Fibroblast of lung (primary cell): ENCODE results near the gene EIF4E2. TPM values are rescaled to one million over a fixed set of nuclear protein-coding genes. Genes with fewer than 3 reads are reported as not detected.

Experiments used
- DNase-seq, 2 donors: peaks; one replicate each; pipeline versions ENCODE4 v3.0.0 to v3.0.0-alpha.2; 2010; ENCODE audit warnings: low read depth in 2 of 2
- H2AFZ ChIP-seq: 2 replicates; pipeline ENCODE4 v1.5.1; 2012; ENCODE audit warnings: low read length, control low read depth, inconsistent platforms
- H3K27ac ChIP-seq: 2 replicates; pipeline ENCODE4 v1.5.1; 2011; ENCODE audit warnings: low read length, control low read depth; ENCODE audit not compliant: insufficient read depth
- H3K27me3 ChIP-seq: 2 replicates; pipeline ENCODE4 v1.5.1; 2011; ENCODE audit warnings: mild to moderate bottlenecking, low read length; ENCODE audit not compliant: control insufficient read depth, insufficient read depth
- H3K36me3 ChIP-seq: 2 replicates; pipeline ENCODE4 v1.5.1; 2011; ENCODE audit warnings: low read length; ENCODE audit not compliant: control insufficient read depth, insufficient read depth
- H3K4me1 ChIP-seq: 2 replicates; pipeline ENCODE4 v1.5.1; 2011; ENCODE audit warnings: low read length; ENCODE audit not compliant: control insufficient read depth, insufficient read depth; ENCODE audit errors: extremely low read depth
- H3K4me2 ChIP-seq: 2 replicates; pipeline ENCODE4 v1.5.1; 2011; ENCODE audit warnings: low read length, control low read depth; ENCODE audit not compliant: insufficient read depth; ENCODE audit errors: extremely low read depth
- H3K4me3 ChIP-seq, 4 experiments: fragments of 200-600 bp in 1 of 4; sonication (generic) in 1 of 4; replicated peaks in 1 of 4; 2 replicates each; pipeline ENCODE4 v1.5.1; 2011 to 2016; ENCODE audit warnings: low read length in 4 of 4, low read depth in 3 of 4, mild to moderate bottlenecking in 3 of 4, control low read depth in 2 of 4, inconsistent platforms in 1 of 4, mixed read lengths in 1 of 4; ENCODE audit not compliant: insufficient read depth in 1 of 4; ENCODE audit errors: control extremely low read depth in 1 of 4
- H3K79me2 ChIP-seq: 2 replicates; pipeline ENCODE4 v1.5.1; 2012; ENCODE audit warnings: mild to moderate bottlenecking, low read length, inconsistent platforms; ENCODE audit not compliant: control insufficient read depth, insufficient read depth
- H3K9ac ChIP-seq: 2 replicates; pipeline ENCODE4 v1.5.1; 2011; ENCODE audit warnings: mild to moderate bottlenecking, low read length, control low read depth; ENCODE audit not compliant: insufficient read depth
- H3K9me3 ChIP-seq: 2 replicates; pipeline ENCODE4 v1.5.1; 2012; ENCODE audit warnings: low read depth, low read length; ENCODE audit not compliant: control insufficient read depth, insufficient read depth
- H4K20me1 ChIP-seq: 2 replicates; pipeline ENCODE4 v1.5.1; 2011; ENCODE audit warnings: low read length; ENCODE audit not compliant: control insufficient read depth, insufficient read depth; ENCODE audit errors: extremely low read depth
- EZH2 ChIP-seq: IDR thresholded peaks from 2 replicates; pipeline ENCODE4 v1.5.1; 2012; ENCODE audit warnings: low read length, control low read depth, mild to moderate bottlenecking; ENCODE audit errors: missing control alignments
- polyA plus RNA-seq, 2 donors: library from polyadenylated mRNA; depleted of rRNA in 1 of 2; stranded (reverse) in 1 of 2; unstranded in 1 of 2; fragments of >200 nt; gene quantifications; 2 replicates each; pipeline ENCODE4 v1.2.1, GENCODE V29; 2011 to 2012; ENCODE audit warnings: missing spikeins in 1 of 2
- total RNA-seq: library from RNA; depleted of rRNA; stranded (reverse); fragments of >200 nt; gene quantifications from 2 replicates; pipeline ENCODE4 v1.2.1, GENCODE V29; 2014
- TF ChIP-seq, protein P1 (sequence below), 2 donors: IDR thresholded peaks in 1 of 2; conservative IDR thresholded peaks in 1 of 2; 1 replicate in 1 of 2; 2 replicates in 1 of 2; pipeline ENCODE4 v1.5.1; 2011 to 2012; ENCODE audit warnings: low read length in 2 of 2, control low read depth in 1 of 2, inconsistent platforms in 1 of 2, low read depth in 1 of 2, mild to moderate bottlenecking in 1 of 2

EIF4E2 gene
- total and polyA plus RNA-seq, 2 donors (not counting 1 experiment from before 2014, with no cell fraction given) = 77.6 to 101 TPM

DNA sequence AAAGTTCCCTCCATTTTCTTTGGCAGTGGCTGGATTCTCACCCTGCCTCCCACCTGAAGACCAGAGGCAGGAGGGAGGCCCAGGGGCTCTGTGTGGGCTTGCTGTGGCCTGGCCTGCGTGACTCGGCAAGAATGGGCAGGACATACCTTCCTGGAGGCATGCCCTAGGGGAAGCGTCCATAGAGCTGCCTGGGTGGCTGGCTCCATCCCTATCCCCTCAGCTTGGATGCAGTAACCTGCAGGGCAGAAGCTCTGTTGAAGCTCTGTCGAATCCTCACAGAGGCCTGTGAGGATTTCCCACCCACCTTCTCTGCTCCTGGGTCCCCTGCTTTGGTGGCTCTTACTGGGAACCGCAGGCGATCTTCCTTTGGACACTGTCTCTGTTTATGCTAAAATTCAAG, 31.6 kb upstream of the EIF4E2 start:
- Histone ChIP-seq H3K27me3 (peaks cover 11% of the 10 kb centered on the region), H3K27ac (no peak overlapping the region)

DNA sequence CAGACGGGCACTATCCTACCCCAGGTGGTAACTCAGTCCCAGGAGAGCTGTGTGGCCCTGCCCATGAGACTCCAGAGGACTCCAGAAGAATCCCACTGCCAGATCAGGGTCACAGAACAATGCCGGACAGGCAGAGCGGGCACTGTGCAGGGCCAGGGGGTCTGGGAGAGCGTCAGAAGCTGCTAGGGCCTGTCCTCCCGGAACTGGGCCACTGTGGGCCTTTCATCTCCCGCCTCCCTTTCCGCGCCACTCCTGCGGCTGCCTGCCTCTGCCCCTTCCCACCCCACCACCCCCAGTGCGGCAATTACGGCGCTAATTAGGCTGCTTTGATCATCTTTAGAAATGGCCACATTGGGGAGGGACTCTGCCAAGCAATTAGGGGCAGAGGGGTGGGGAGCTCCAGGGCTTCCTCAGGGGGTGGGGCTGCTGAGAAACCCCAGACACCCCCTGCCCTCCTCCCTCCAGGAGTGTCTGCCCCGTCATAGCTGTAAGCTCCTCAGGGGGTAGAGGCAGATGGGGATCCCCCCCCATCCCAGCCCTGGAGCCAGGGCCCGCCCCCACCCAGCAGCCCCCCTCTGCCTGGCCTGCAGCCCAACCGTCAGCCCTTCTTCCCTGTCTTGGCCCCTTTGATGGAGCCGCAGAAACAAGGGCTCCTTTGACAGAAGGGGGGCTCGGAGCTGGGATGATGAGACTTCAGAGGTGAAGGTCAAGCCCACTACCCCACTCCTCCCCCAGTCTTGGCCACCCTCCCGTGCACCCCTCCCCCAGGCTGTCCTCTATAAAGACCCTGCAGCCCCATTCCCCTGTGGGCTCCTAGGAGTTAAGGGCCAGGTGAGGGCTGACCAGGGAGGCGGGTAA, 30.7 kb upstream of the EIF4E2 start, which contains the start of gene PRSS56:
PRSS56 (plus strand) TSS at position 808 of the 858 bp plus-strand sequence. CDS start 211 bp downstream, outside the sequence.
- Histone ChIP-seq H3K27me3 (peaks cover 15% of the 10 kb centered on the region), H2AFZ (no peak within 1 kb of the TSS), H3K79me2 (no peaks in the 10 kb centered on the region), H3K36me3 (no peaks in the 10 kb centered on the region), H3K4me2 (no peak within 1 kb of the TSS), H4K20me1 (no peaks in the 10 kb centered on the region), H3K9ac (no peak within 1 kb of the TSS), H3K27ac (no peak within 1 kb of the TSS), H3K4me1 (no peaks in the 10 kb centered on the region), H3K9me3 (no peaks in the 10 kb centered on the region), H3K4me3 (no peak within 1 kb of the TSS)
- DNase-seq = no peak
- TF ChIP-seq, protein P1, sequence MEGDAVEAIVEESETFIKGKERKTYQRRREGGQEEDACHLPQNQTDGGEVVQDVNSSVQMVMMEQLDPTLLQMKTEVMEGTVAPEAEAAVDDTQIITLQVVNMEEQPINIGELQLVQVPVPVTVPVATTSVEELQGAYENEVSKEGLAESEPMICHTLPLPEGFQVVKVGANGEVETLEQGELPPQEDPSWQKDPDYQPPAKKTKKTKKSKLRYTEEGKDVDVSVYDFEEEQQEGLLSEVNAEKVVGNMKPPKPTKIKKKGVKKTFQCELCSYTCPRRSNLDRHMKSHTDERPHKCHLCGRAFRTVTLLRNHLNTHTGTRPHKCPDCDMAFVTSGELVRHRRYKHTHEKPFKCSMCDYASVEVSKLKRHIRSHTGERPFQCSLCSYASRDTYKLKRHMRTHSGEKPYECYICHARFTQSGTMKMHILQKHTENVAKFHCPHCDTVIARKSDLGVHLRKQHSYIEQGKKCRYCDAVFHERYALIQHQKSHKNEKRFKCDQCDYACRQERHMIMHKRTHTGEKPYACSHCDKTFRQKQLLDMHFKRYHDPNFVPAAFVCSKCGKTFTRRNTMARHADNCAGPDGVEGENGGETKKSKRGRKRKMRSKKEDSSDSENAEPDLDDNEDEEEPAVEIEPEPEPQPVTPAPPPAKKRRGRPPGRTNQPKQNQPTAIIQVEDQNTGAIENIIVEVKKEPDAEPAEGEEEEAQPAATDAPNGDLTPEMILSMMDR (conservative IDR thresholded peaks at IDR 0.05 in 1 of 2, IDR thresholded peaks at IDR 0.05 in 1 of 2; ENCODE audit: low read depth in 1 of 2, low read length in 2 of 2) = no peak
- TF ChIP-seq EZH2 = no peak

More for the DNA sequence above, 31.6 kb upstream of the EIF4E2 start:
- TF ChIP-seq EZH2 = no peak
- TF ChIP-seq, protein P1 (conservative IDR thresholded peaks at IDR 0.05 in 1 of 2, IDR thresholded peaks at IDR 0.05 in 1 of 2; ENCODE audit: low read depth in 1 of 2, low read length in 2 of 2) = no peak
- H3K36me3 ChIP-seq = no peaks in the 10 kb centered on the region
- no peaks in the 10 kb centered on the region for H3K4me1 ChIP-seq
- H3K9ac ChIP-seq = no peak overlapping the region
- no peak overlapping the region for H2AFZ ChIP-seq
- H3K9me3 ChIP-seq = no peaks in the 10 kb centered on the region
- no peaks in the 10 kb centered on the region for H3K79me2 ChIP-seq
- H4K20me1 ChIP-seq = no peaks in the 10 kb centered on the region
- no peak overlapping the region for H3K4me3 ChIP-seq
- DNase-seq = no peak
- H3K4me2 ChIP-seq = no peak overlapping the region

DNA sequence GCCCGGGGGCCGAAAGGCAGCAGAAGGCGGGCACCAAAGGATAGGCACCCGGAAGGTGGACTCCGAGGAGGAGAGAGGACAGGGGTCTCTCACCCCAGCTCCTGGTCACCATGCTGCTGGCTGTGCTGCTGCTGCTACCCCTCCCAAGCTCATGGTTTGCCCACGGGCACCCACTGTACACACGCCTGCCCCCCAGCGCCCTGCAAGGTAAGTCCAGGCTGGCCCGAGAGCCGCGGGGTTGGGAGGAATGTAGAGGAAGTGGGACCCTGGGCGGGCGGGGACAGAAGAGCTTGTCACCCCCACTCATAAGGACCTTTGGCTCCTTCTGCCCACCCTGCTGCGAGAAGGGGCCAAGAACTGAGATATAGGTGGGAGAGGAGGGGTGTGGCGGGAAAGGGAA, 30.0 kb upstream of the EIF4E2 start:
- H3K9ac ChIP-seq = no peak overlapping the region
- peaks cover 15% of the 10 kb centered on the region for H3K27me3 ChIP-seq
- no peak for DNase-seq
- no peaks in the 10 kb centered on the region for H4K20me1 ChIP-seq
- no peak overlapping the region for H3K27ac ChIP-seq
- H3K79me2 ChIP-seq = no peaks in the 10 kb centered on the region
- H3K4me3 ChIP-seq = no peak overlapping the region
- no peak for TF ChIP-seq EZH2
- TF ChIP-seq, protein P1 (conservative IDR thresholded peaks at IDR 0.05 in 1 of 2, IDR thresholded peaks at IDR 0.05 in 1 of 2; ENCODE audit: low read depth in 1 of 2, low read length in 2 of 2) = no peak
- no peak overlapping the region for H2AFZ ChIP-seq
- no peaks in the 10 kb centered on the region for H3K4me1 ChIP-seq
- no peaks in the 10 kb centered on the region for H3K9me3 ChIP-seq
- H3K36me3 ChIP-seq = no peaks in the 10 kb centered on the region
- H3K4me2 ChIP-seq = no peak overlapping the region
